Loucy (cell line): ENCODE measurements around the gene SLC35G4.

Experiments used
- EZH2phosphoT487 ChIP-seq: fragments of 200-600 bp; IDR thresholded peaks from 2 replicates; pipeline ENCODE4 v1.6.1; 2018; ENCODE audit warnings: antibody characterized with exemption, mild to moderate bottlenecking, moderate library complexity, borderline replicate concordance
- TF ChIP-seq, protein P1 (sequence below): fragments of 200-600 bp; sonication (generic); conservative IDR thresholded peaks from 2 replicates; pipeline ENCODE4 v1.5.1; 2014; ENCODE audit warnings: mild to moderate bottlenecking, antibody characterized with exemption, low read length

DNA sequence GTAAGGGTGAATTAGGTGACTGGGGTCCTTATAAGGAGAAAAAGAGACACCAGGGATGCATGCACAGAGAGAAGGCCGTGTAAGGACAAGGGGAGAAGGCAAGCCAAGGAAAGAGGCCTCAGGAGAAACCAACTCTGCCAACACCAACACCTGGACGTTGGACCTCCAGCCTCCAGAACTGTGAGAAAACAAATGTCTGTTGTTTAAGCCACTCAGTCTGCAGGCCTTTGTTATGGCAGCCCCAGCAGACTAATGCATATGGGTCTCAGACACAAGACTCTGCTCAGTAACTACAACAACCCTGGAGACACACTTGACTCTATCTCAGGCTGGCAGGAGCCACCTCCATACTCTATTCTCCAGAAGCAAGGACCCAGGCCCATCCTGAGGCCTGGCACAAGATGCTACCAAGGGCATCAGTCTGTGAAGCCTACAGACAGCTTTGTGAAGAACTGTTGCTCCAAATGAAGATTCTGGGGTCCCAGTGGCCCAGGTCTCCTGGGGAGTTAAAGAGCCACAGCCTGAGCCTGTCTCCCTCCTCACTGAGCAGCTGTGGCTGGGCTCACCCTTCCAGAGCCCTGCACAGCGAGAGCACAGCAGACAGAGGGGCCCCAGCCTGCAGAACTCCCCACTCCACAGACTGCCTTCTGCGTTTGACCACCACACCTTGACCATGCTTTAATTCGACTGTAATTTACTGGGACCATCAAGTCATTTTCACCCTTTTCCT lies 43.0 kb upstream of the SLC35G4 start:
- TF ChIP-seq, protein P1, sequence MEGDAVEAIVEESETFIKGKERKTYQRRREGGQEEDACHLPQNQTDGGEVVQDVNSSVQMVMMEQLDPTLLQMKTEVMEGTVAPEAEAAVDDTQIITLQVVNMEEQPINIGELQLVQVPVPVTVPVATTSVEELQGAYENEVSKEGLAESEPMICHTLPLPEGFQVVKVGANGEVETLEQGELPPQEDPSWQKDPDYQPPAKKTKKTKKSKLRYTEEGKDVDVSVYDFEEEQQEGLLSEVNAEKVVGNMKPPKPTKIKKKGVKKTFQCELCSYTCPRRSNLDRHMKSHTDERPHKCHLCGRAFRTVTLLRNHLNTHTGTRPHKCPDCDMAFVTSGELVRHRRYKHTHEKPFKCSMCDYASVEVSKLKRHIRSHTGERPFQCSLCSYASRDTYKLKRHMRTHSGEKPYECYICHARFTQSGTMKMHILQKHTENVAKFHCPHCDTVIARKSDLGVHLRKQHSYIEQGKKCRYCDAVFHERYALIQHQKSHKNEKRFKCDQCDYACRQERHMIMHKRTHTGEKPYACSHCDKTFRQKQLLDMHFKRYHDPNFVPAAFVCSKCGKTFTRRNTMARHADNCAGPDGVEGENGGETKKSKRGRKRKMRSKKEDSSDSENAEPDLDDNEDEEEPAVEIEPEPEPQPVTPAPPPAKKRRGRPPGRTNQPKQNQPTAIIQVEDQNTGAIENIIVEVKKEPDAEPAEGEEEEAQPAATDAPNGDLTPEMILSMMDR: no peak
- TF ChIP-seq EZH2phosphoT487: no peak
